SK-N-SH treated with all-trans-retinoic acid at 6 μM for 48 hours (cell line): ENCODE data around the gene POLR2F.

Experiments used
- ATAC-seq: fragments of 200-7000 bp; cut with Tn5 transposase; 3 replicates; pipeline ENCODE4 v1.9.1; 2020; ENCODE audit warnings: mild to moderate bottlenecking, moderate library complexity
- BACH2 ChIP-seq: fragments of 250-450 bp; sonication (Bioruptor Pico); IDR thresholded peaks from 2 replicates; pipeline ENCODE4 v1.9.0; 2021; ENCODE audit warnings: mild to moderate bottlenecking, borderline replicate concordance
- CREB5 ChIP-seq: fragments of 250-450 bp; sonication (Bioruptor Pico); IDR thresholded peaks from 2 replicates; pipeline ENCODE4 v1.5.1; 2020; ENCODE audit warnings: low read depth, mild to moderate bottlenecking, moderate library complexity
- CSDC2 ChIP-seq: fragments of 250-450 bp; sonication (Bioruptor Pico); IDR thresholded peaks from 2 replicates; pipeline ENCODE4 v1.5.0; 2020; ENCODE audit warnings: mild to moderate bottlenecking, moderate library complexity
- ESRRG ChIP-seq: fragments of 250-450 bp; sonication (Bioruptor Pico); IDR thresholded peaks from 2 replicates; pipeline ENCODE4 v1.6.1; 2021; ENCODE audit warnings: mild to moderate bottlenecking
- GLIS3 ChIP-seq: fragments of 250-450 bp; sonication (Bioruptor Pico); IDR thresholded peaks from 2 replicates; pipeline ENCODE4 v1.5.0; 2020; ENCODE audit warnings: mild to moderate bottlenecking, moderate library complexity
- ISL1 ChIP-seq: fragments of 250-450 bp; sonication (Bioruptor Pico); IDR thresholded peaks from 2 replicates; pipeline ENCODE4 v2.1.2; 2022; ENCODE audit warnings: mild to moderate bottlenecking, moderate library complexity
- OSR1 ChIP-seq: fragments of 250-450 bp; sonication (Bioruptor Pico); IDR thresholded peaks from 2 replicates; pipeline ENCODE4 v1.8.0; 2022; ENCODE audit warnings: moderate library complexity, mild to moderate bottlenecking, inconsistent platforms
- POU6F1 ChIP-seq: fragments of 250-450 bp; sonication (Bioruptor Pico); IDR thresholded peaks from 2 replicates; pipeline ENCODE4 v1.8.0; 2021; ENCODE audit warnings: low read depth, mild to moderate bottlenecking, moderate library complexity, borderline replicate concordance
- PPARA ChIP-seq: fragments of 250-450 bp; sonication (Bioruptor Pico); IDR thresholded peaks from 2 replicates; pipeline ENCODE4 v1.5.0; 2020; ENCODE audit warnings: mild to moderate bottlenecking, borderline replicate concordance
- RARB ChIP-seq: fragments of 250-450 bp; sonication (Bioruptor Pico); IDR thresholded peaks from 2 replicates; pipeline ENCODE4 v1.8.0; 2021; ENCODE audit warnings: mild to moderate bottlenecking, moderate library complexity
- SNAI2 ChIP-seq: fragments of 250-450 bp; sonication (Bioruptor Pico); IDR thresholded peaks from 2 replicates; pipeline ENCODE4 v1.5.0; 2020; ENCODE audit warnings: mild to moderate bottlenecking, moderate library complexity
- TCF4 ChIP-seq: fragments of 250-450 bp; sonication (Bioruptor Pico); IDR thresholded peaks from 2 replicates; pipeline ENCODE4 v1.8.0; 2021; ENCODE audit warnings: mild to moderate bottlenecking, moderate library complexity, borderline replicate concordance
- TOX ChIP-seq: fragments of 250-450 bp; sonication (Bioruptor Pico); IDR thresholded peaks from 2 replicates; pipeline ENCODE4 v1.8.0; 2021; ENCODE audit warnings: mild to moderate bottlenecking, moderate library complexity, borderline replicate concordance
- ZC3H10 ChIP-seq: fragments of 250-450 bp; sonication (Bioruptor Pico); IDR thresholded peaks from 2 replicates; pipeline ENCODE4 v1.5.1; 2021; ENCODE audit warnings: mild to moderate bottlenecking, moderate library complexity
- ZFP3 ChIP-seq: fragments of 250-450 bp; sonication (Bioruptor Pico); IDR thresholded peaks from 2 replicates; pipeline ENCODE4 v1.5.0; 2020; ENCODE audit warnings: mild to moderate bottlenecking, moderate library complexity
- ZFP30 ChIP-seq: fragments of 450-650 bp; formaldehyde crosslinking; IDR thresholded peaks from 2 replicates; pipeline ENCODE4 v1.5.0; 2022; ENCODE audit warnings: mild to moderate bottlenecking, moderate library complexity
- ZNF565 ChIP-seq: fragments of 450-650 bp; formaldehyde crosslinking; conservative IDR thresholded peaks from 2 replicates; pipeline ENCODE4 v1.5.0; 2020; ENCODE audit warnings: low read depth, mild to moderate bottlenecking, moderate library complexity
- ZNF70 ChIP-seq: fragments of 450-650 bp; formaldehyde crosslinking; IDR thresholded peaks from 2 replicates; pipeline ENCODE4 v1.5.0; 2020; ENCODE audit warnings: mild to moderate bottlenecking, moderate library complexity
- ZNF8 ChIP-seq: fragments of 450-650 bp; formaldehyde crosslinking; IDR thresholded peaks from 2 replicates; pipeline ENCODE4 v1.5.0; 2020; ENCODE audit warnings: mild to moderate bottlenecking, moderate library complexity
- TF ChIP-seq, protein P1 (sequence below): fragments of 250-450 bp; sonication (Bioruptor Pico); IDR thresholded peaks from 2 replicates; pipeline ENCODE4 v1.5.0; 2020; ENCODE audit warnings: mild to moderate bottlenecking, moderate library complexity
- TF ChIP-seq, protein P2 (sequence below): fragments of 250-450 bp; sonication (Bioruptor Pico); IDR thresholded peaks from 2 replicates; pipeline ENCODE4 v1.8.0; 2020; ENCODE audit warnings: mild to moderate bottlenecking, moderate library complexity, borderline replicate concordance

POLR2F gene

GRCh38 chr22:37961062-37961461 lies 7.6 kb downstream of the POLR2F start:
- ATAC-seq, result no peak
- no peak for TF ChIP-seq ISL1 (CRISPR knock-in tag)
- TF ChIP-seq SNAI2 (CRISPR knock-in tag), result no peak

DNA sequence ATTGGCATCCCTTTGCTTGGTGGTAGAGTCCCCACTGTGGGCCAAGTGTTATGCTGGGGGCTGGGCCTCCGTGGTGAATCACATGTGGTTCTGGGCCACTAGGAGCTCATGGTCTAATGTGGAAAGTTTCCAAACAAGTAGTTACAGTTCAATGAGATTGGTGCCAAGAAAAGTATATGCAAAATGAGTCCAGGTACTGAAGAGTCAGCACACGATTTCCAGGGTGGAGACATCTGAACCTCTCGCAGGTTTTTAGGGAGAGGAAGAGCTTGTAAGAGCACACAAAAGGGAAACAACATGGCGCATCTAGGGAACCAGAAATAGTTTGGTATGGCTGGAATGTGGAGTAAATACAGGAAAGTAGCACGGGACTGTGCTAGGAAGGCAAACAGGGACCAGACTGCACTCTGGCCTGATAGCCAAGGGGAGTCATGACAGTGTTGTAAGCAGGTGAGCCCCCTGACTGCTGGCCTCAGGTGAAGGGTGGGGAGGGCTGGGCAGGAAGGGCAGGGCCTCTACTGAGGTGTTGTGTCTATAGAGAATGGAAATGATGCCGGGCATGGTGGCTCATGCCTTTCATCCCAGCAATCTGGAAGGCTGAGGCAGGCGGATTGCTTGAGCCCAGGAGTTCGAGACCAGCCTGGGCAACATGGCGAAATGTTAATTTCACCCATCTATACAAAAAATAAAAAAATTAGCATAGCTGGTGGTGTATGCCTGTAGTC lies 12.6 kb downstream of the POLR2F start:
- ATAC-seq, result no peak

GRCh38 chr22:37967147-37967546 lies 13.6 kb downstream of the POLR2F start:
- ATAC-seq, result no peak
- TF ChIP-seq SNAI2 (CRISPR knock-in tag) (no peak), ZNF565 (CRISPR knock-in tag) (no peak), OSR1 (CRISPR knock-in tag) (no peak), ZNF8 (no peak), ESRRG (CRISPR knock-in tag) (no peak), BACH2 (CRISPR knock-in tag) (no peak), CREB5 (CRISPR knock-in tag) (no peak), TOX (no peak), ISL1 (CRISPR knock-in tag) (no peak), ZNF70 (CRISPR knock-in tag) (no peak), RARB (CRISPR knock-in tag) (no peak), ZFP3 (no peak), ZFP30 (CRISPR knock-in tag) (no peak), CSDC2 (CRISPR knock-in tag) (no peak), GLIS3 (no peak)
- TF ChIP-seq, protein P1, sequence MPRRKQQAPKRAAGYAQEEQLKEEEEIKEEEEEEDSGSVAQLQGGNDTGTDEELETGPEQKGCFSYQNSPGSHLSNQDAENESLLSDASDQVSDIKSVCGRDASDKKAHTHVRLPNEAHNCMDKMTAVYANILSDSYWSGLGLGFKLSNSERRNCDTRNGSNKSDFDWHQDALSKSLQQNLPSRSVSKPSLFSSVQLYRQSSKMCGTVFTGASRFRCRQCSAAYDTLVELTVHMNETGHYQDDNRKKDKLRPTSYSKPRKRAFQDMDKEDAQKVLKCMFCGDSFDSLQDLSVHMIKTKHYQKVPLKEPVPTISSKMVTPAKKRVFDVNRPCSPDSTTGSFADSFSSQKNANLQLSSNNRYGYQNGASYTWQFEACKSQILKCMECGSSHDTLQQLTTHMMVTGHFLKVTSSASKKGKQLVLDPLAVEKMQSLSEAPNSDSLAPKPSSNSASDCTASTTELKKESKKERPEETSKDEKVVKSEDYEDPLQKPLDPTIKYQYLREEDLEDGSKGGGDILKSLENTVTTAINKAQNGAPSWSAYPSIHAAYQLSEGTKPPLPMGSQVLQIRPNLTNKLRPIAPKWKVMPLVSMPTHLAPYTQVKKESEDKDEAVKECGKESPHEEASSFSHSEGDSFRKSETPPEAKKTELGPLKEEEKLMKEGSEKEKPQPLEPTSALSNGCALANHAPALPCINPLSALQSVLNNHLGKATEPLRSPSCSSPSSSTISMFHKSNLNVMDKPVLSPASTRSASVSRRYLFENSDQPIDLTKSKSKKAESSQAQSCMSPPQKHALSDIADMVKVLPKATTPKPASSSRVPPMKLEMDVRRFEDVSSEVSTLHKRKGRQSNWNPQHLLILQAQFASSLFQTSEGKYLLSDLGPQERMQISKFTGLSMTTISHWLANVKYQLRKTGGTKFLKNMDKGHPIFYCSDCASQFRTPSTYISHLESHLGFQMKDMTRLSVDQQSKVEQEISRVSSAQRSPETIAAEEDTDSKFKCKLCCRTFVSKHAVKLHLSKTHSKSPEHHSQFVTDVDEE (CRISPR knock-in tag), result no peak

More for the DNA sequence above, 12.6 kb downstream of the POLR2F start:
- TF ChIP-seq SNAI2 (CRISPR knock-in tag) (no peak), TCF4 (CRISPR knock-in tag) (no peak), ZC3H10 (CRISPR knock-in tag) (no peak), ZNF70 (CRISPR knock-in tag) (no peak), GLIS3 (no peak), PPARA (CRISPR knock-in tag) (no peak), CSDC2 (CRISPR knock-in tag) (no peak), OSR1 (CRISPR knock-in tag) (no peak), ZFP30 (CRISPR knock-in tag) (no peak)
- TF ChIP-seq, protein P1 (CRISPR knock-in tag), result no peak

GRCh38 chr22:37967637-37968451 lies 14.3 kb downstream of the POLR2F start:
- ATAC-seq, result no peak
- TF ChIP-seq CSDC2 (CRISPR knock-in tag) (no peak), TCF4 (CRISPR knock-in tag) (no peak), CREB5 (CRISPR knock-in tag) (no peak), ESRRG (CRISPR knock-in tag) (no peak), POU6F1 (CRISPR knock-in tag) (no peak), PPARA (CRISPR knock-in tag) (no peak), TOX (no peak), ZFP3 (no peak), RARB (CRISPR knock-in tag) (no peak), OSR1 (CRISPR knock-in tag) (no peak), SNAI2 (CRISPR knock-in tag) (no peak)
- TF ChIP-seq, protein P2, sequence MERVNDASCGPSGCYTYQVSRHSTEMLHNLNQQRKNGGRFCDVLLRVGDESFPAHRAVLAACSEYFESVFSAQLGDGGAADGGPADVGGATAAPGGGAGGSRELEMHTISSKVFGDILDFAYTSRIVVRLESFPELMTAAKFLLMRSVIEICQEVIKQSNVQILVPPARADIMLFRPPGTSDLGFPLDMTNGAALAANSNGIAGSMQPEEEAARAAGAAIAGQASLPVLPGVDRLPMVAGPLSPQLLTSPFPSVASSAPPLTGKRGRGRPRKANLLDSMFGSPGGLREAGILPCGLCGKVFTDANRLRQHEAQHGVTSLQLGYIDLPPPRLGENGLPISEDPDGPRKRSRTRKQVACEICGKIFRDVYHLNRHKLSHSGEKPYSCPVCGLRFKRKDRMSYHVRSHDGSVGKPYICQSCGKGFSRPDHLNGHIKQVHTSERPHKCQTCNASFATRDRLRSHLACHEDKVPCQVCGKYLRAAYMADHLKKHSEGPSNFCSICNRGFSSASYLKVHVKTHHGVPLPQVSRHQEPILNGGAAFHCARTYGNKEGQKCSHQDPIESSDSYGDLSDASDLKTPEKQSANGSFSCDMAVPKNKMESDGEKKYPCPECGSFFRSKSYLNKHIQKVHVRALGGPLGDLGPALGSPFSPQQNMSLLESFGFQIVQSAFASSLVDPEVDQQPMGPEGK (CRISPR knock-in tag), result no peak
